GM12878 (cell line): ENCODE measurements around the gene KLF7. TPM values are rescaled to one million over a fixed set of nuclear protein-coding genes. Genes with fewer than 3 reads are reported as not detected.

Experiments used
- ATAC-seq: fragments of 200-7000 bp; cut with Tn5 transposase; 3 replicates; pipeline ENCODE4 v1.9.1; 2020; ENCODE audit warnings: mild to moderate bottlenecking, moderate library complexity
- BruUV-seq: library from RNA; stranded (reverse); fragments of 400-500 nt; replicated peaks from 2 replicates; lab custom pipeline; 2021; lab: Mats Ljungman, UMichigan
- CTCF ChIA-PET: fragments of 300-600 bp; sonication (Branson Sonifier 250); formaldehyde crosslinking; extraction: SDS; loops from one replicate; lab custom pipeline; 2021; ENCODE audit warnings: inconsistent platforms; lab: Yijun Ruan, JAX
- POLR2A ChIA-PET: fragments of 350-600 bp; formaldehyde crosslinking; extraction: SDS; loops from one replicate; lab custom pipeline; 2021; ENCODE audit warnings: inconsistent platforms; lab: Charles Lee
- RAD21 ChIA-PET: fragments of 300-600 bp; sonication (Branson Sonifier 250); formaldehyde crosslinking; loops from one replicate; lab custom pipeline; 2023; ENCODE audit warnings: antibody characterized with exemption; ENCODE audit not compliant: unreplicated experiment; lab: Charles Lee
- SMC1A ChIA-PET: fragments of 300-600 bp; sonication (Branson Sonifier 250); formaldehyde crosslinking; loops from one replicate; lab custom pipeline; 2023; ENCODE audit not compliant: unreplicated experiment, uncharacterized antibody; lab: Charles Lee
- DNase-seq: peaks from one replicate; pipeline ENCODE4 v3.0.0-alpha.2; 2011; ENCODE audit warnings: low read depth, low spot score
- FAIRE-seq: peaks from 3 replicates; lab custom pipeline; 2011; peaks lifted over from hg19 to GRCh38; lab: Jason Lieb, UNC
- H2AFZ ChIP-seq: 2 replicates; pipeline ENCODE4 v1.6.0; 2011; ENCODE audit warnings: low read depth, low read length, control low read depth; ENCODE audit not compliant: control insufficient read depth
- H3K27ac ChIP-seq: 2 replicates; pipeline ENCODE4 v1.5.1; 2011; ENCODE audit warnings: control low read depth; ENCODE audit not compliant: control insufficient read depth, insufficient read depth
- H3K27me3 ChIP-seq, 2 experiments: replicated peaks in 1 of 2; 2 replicates each; pipeline versions ENCODE4 v1.6.0 to v1.6.1; 2011; ENCODE audit warnings: low read length in 1 of 2; ENCODE audit not compliant: control insufficient read depth in 2 of 2, insufficient read depth in 2 of 2
- H3K36me3 ChIP-seq, 2 experiments: 2 replicates each; pipeline ENCODE4 v1.5.1; 2011; ENCODE audit warnings: low read length in 1 of 2; ENCODE audit not compliant: control insufficient read depth in 2 of 2, insufficient read depth in 2 of 2
- H3K4me1 ChIP-seq: 2 replicates; pipeline ENCODE4 v1.6.1; 2011; ENCODE audit warnings: mild to moderate bottlenecking, low read length, moderate library complexity, mixed read lengths; ENCODE audit not compliant: control insufficient read depth, insufficient read depth
- H3K4me2 ChIP-seq: 2 replicates; pipeline ENCODE4 v1.6.0; 2011; ENCODE audit warnings: control low read depth; ENCODE audit not compliant: control insufficient read depth, insufficient read depth
- H3K4me3 ChIP-seq: fragments of 200-600 bp; sonication (generic); 2 replicates; pipeline ENCODE4 v1.5.1; 2016
- H3K79me2 ChIP-seq: 2 replicates; pipeline ENCODE4 v1.6.0; 2011; ENCODE audit warnings: low read length; ENCODE audit not compliant: control insufficient read depth, insufficient read depth
- H3K9ac ChIP-seq: 2 replicates; pipeline ENCODE4 v1.8.0; 2011; ENCODE audit warnings: low read length, control low read depth, mixed read lengths; ENCODE audit not compliant: control insufficient read depth, insufficient read depth
- H3K9me3 ChIP-seq: replicated peaks from 3 replicates; pipeline ENCODE4 v1.5.1; 2011; ENCODE audit warnings: mild to moderate bottlenecking, low read length; ENCODE audit not compliant: control insufficient read depth, insufficient read depth
- H4K20me1 ChIP-seq: 2 replicates; pipeline ENCODE4 v1.6.0; 2011; ENCODE audit not compliant: control insufficient read depth, insufficient read depth
- BCL11A ChIP-seq: IDR thresholded peaks from 2 replicates; pipeline ENCODE4 v1.6.1; 2011; ENCODE audit warnings: low read depth, low read length
- KAT2A ChIP-seq: conservative IDR thresholded peaks from 2 replicates; pipeline ENCODE4 v1.6.1; 2011; ENCODE audit warnings: low read depth, low read length; ENCODE audit not compliant: control insufficient read depth
- NFIC ChIP-seq: IDR thresholded peaks from 2 replicates; pipeline ENCODE4 v1.6.1; 2012; ENCODE audit warnings: low read depth, mild to moderate bottlenecking, inconsistent platforms, low read length, moderate library complexity
- PAX5 ChIP-seq: IDR thresholded peaks from 2 replicates; pipeline ENCODE4 v1.6.1; 2011; ENCODE audit warnings: low read depth, low read length, borderline replicate concordance
- TCF3 ChIP-seq: IDR thresholded peaks from 2 replicates; pipeline ENCODE4 v1.6.1; 2012; ENCODE audit warnings: low read depth, mild to moderate bottlenecking, low read length, borderline replicate concordance; ENCODE audit not compliant: insufficient read depth
- ZNF207 ChIP-seq: fragments of 450-650 bp; IDR thresholded peaks from 2 replicates; pipeline ENCODE4 v1.6.1; 2014; ENCODE audit warnings: antibody characterized with exemption, mild to moderate bottlenecking, borderline replicate concordance
- ZNF217 ChIP-seq: fragments of 450-650 bp; IDR thresholded peaks from 2 replicates; pipeline ENCODE4 v1.6.1; 2017; ENCODE audit warnings: antibody characterized with exemption, mild to moderate bottlenecking
- WGBS: methylation state at CpG from one replicate; pipeline ENCODE4 v1.1.6; 2016; ENCODE audit warnings: low lambda C conversion rate; ENCODE audit not compliant: insufficient replicate concordance, insufficient coverage; ENCODE audit errors: missing lambda C conversion rate; 5-methylcytosine and 5-hydroxymethylcytosine counted together
- in situ Hi-C: fragments of 300-500 bp; cut with MboI; formaldehyde crosslinking; loops from 9 replicates; pipeline ENCODE4 v1.14.3; 2018; ENCODE audit warnings: mixed read lengths
- intact Hi-C: fragments of 100-400 bp; cut with micrococcal nuclease; formaldehyde crosslinking; loops from one replicate; pipeline ENCODE4 v1.14.2; 2022; ENCODE audit not compliant: unreplicated experiment
- polyA plus RNA-seq, 11 experiments: library from polyadenylated mRNA; depleted of rRNA in 4 of 11; unstranded in 6 of 11; stranded (reverse) in 5 of 11; fragments of >200 nt; fragmentation: Nextera tagmentation in 4 of 11; fragmentation: Illumina TruSeq in 1 of 11; extraction: Ambion mirVana in 4 of 11; extraction: Trizol in 1 of 11; gene quantifications; 1 replicate in 1 of 11; 2 replicates in 10 of 11; pipeline versions ENCODE4 v1.2.1 to v1.2.3, GENCODE V29; 2011 to 2016; ENCODE audit warnings: inconsistent platforms in 2 of 11, missing spikeins in 2 of 11, low read depth in 1 of 11
- total RNA-seq, 4 experiments: library from RNA; depleted of rRNA in 3 of 4; stranded (reverse); fragments of >200 nt in 3 of 4; fragmentation: Illumina TruSeq in 1 of 4; extraction: Trizol in 1 of 4; gene quantifications; 2 replicates each; pipeline versions ENCODE4 v1.2.1 to v1.2.3, GENCODE V29; 2013 to 2021
- TF ChIP-seq, protein P1 (sequence below): fragments of 450-650 bp; IDR thresholded peaks from 2 replicates; pipeline ENCODE4 v1.6.1; 2017; ENCODE audit warnings: mild to moderate bottlenecking
- TF ChIP-seq, protein P2 (sequence below), 3 experiments: IDR thresholded peaks in 2 of 3; conservative IDR thresholded peaks in 1 of 3; 2 replicates each; pipeline ENCODE4 v1.5.1; 2011; ENCODE audit warnings: low read depth in 3 of 3, low read length in 3 of 3, mild to moderate bottlenecking in 3 of 3, control low read depth in 2 of 3, moderate library complexity in 2 of 3, inconsistent platforms in 1 of 3, mixed read lengths in 1 of 3; ENCODE audit not compliant: control insufficient read depth in 2 of 3, insufficient read depth in 1 of 3; ENCODE audit errors: extremely low read depth in 1 of 3
- TF ChIP-seq, protein P3 (sequence below): IDR thresholded peaks from 2 replicates; pipeline ENCODE4 v1.6.1; 2011; ENCODE audit warnings: low read depth, mild to moderate bottlenecking, low read length, moderate library complexity, borderline replicate concordance; ENCODE audit errors: extremely low read depth
- TF ChIP-seq, protein P4 (sequence below): IDR thresholded peaks from 2 replicates; pipeline ENCODE4 v1.6.1; 2012; ENCODE audit warnings: low read depth, low read length, improper control_type of control experiment
- TF ChIP-seq, protein P5 (sequence below): fragments of 450-650 bp; IDR thresholded peaks from 2 replicates; pipeline ENCODE4 v1.6.1; 2017; ENCODE audit warnings: mild to moderate bottlenecking, moderate library complexity

Gene KLF7
- total and polyA plus RNA-seq, 10 of the 15 experiments (the other 5 are each of a cell fraction or from before 2014, with no cell fraction given), result 2.4 to 24.8 (median 8.5) TPM

DNA sequence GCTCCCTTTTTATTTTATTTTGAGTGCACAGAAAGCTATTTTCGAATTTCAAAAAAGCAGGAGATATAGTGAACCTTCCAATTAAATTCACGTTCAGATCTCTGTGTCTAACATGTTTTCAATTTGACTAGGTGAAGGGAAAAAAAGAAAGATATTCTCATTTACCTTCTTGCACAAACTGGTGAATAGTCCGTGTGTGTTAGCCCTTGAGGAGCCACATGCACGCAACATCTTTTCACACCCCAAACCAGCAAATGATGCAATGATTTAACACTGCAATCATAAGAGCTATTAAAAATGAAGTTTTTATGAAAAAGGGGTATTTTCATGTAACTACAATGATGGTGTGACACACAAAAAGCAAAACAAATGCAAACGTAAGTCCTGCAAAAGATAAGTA lies 116.6 kb downstream of the KLF7 start (continued):
- TF ChIP-seq NFIC, result no peak
- TF ChIP-seq, all 136 proteins: peak for 0

DNA sequence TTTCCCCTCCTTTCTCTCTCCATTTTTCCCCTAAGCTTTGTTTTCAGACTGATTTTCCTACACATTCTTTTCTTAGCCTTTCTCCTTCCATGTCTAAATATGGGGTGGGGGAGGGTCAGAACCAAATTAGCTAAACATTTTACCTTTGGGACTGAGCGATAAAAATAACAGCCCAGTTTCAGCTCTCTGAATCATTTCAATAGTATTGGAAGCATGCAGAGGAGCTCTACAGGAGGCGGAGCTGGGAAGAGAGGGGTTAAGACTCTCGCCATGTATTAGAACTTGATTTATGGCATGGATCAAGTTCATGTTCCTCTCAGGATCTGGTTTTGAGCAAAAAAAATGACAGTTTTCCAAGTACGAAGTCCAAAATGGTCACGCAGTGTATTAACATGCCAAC lies 117.3 kb downstream of the KLF7 start:
- Histone ChIP-seq H3K27ac (no peak overlapping the region), H3K9ac (no peak overlapping the region), H3K9me3 (no peaks in the 10 kb centered on the region), H4K20me1 (no peaks in the 10 kb centered on the region), H2AFZ (no peak overlapping the region), H3K4me2 (no peak overlapping the region), H3K4me1 (no peaks in the 10 kb centered on the region), H3K36me3 (no peaks in the 10 kb centered on the region), H3K27me3 (no peaks in the 10 kb centered on the region), H3K4me3 (no peak overlapping the region), H3K79me2 (no peaks in the 10 kb centered on the region)
- ChIA-PET RAD21 (interaction anchor here (0.7 to 0.8 kb wide), 2 partner anchors 146 to 240 kb away, joined by 3 read pairs; no protein-coding TSS in a partner anchor), POLR2A (no interaction called here), SMC1A (interaction anchor here (0.6 to 1.3 kb wide), 4 partner anchors 12 to 290 kb away, joined by 3 read pairs; no protein-coding TSS in a partner anchor), CTCF (interaction anchor here (0.6 to 1.8 kb wide), 4 partner anchors 24 to 425 kb away, joined by 3 to 5 read pairs (median 4); partner anchors contain the start of gene KLF7)
- DNase-seq (no peak), FAIRE-seq (no peak), ATAC-seq (no peak)
- BruUV-seq, result no TSS peak
- intact Hi-C loops (no loop called here), in situ Hi-C loops (no loop called here)
- WGBS, result 84% methylated on average over 5 of the region's 5 CpGs
- TF ChIP-seq, protein P1, sequence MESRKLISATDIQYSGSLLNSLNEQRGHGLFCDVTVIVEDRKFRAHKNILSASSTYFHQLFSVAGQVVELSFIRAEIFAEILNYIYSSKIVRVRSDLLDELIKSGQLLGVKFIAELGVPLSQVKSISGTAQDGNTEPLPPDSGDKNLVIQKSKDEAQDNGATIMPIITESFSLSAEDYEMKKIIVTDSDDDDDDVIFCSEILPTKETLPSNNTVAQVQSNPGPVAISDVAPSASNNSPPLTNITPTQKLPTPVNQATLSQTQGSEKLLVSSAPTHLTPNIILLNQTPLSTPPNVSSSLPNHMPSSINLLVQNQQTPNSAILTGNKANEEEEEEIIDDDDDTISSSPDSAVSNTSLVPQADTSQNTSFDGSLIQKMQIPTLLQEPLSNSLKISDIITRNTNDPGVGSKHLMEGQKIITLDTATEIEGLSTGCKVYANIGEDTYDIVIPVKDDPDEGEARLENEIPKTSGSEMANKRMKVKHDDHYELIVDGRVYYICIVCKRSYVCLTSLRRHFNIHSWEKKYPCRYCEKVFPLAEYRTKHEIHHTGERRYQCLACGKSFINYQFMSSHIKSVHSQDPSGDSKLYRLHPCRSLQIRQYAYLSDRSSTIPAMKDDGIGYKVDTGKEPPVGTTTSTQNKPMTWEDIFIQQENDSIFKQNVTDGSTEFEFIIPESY, result no peak
- no peak for TF ChIP-seq PAX5
- no peak for TF ChIP-seq TCF3
- no peak for TF ChIP-seq ZNF217
- TF ChIP-seq BCL11A, result no peak
- TF ChIP-seq ZNF207, result no peak
- no peak for TF ChIP-seq KAT2A
- TF ChIP-seq, protein P2, sequence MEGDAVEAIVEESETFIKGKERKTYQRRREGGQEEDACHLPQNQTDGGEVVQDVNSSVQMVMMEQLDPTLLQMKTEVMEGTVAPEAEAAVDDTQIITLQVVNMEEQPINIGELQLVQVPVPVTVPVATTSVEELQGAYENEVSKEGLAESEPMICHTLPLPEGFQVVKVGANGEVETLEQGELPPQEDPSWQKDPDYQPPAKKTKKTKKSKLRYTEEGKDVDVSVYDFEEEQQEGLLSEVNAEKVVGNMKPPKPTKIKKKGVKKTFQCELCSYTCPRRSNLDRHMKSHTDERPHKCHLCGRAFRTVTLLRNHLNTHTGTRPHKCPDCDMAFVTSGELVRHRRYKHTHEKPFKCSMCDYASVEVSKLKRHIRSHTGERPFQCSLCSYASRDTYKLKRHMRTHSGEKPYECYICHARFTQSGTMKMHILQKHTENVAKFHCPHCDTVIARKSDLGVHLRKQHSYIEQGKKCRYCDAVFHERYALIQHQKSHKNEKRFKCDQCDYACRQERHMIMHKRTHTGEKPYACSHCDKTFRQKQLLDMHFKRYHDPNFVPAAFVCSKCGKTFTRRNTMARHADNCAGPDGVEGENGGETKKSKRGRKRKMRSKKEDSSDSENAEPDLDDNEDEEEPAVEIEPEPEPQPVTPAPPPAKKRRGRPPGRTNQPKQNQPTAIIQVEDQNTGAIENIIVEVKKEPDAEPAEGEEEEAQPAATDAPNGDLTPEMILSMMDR (IDR thresholded peaks at IDR 0.05 in 2 of 3, conservative IDR thresholded peaks at IDR 0.05 in 1 of 3; ENCODE audit: control insufficient read depth in 2 of 3, extremely low read depth in 1 of 3, insufficient read depth in 1 of 3, low read depth in 3 of 3, low read length in 3 of 3), result no peak
- TF ChIP-seq, protein P3, sequence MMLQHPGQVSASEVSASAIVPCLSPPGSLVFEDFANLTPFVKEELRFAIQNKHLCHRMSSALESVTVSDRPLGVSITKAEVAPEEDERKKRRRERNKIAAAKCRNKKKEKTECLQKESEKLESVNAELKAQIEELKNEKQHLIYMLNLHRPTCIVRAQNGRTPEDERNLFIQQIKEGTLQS, result no peak
- TF ChIP-seq, protein P4, sequence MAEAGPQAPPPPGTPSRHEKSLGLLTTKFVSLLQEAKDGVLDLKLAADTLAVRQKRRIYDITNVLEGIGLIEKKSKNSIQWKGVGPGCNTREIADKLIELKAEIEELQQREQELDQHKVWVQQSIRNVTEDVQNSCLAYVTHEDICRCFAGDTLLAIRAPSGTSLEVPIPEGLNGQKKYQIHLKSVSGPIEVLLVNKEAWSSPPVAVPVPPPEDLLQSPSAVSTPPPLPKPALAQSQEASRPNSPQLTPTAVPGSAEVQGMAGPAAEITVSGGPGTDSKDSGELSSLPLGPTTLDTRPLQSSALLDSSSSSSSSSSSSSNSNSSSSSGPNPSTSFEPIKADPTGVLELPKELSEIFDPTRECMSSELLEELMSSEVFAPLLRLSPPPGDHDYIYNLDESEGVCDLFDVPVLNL, result no peak
- TF ChIP-seq, protein P5, sequence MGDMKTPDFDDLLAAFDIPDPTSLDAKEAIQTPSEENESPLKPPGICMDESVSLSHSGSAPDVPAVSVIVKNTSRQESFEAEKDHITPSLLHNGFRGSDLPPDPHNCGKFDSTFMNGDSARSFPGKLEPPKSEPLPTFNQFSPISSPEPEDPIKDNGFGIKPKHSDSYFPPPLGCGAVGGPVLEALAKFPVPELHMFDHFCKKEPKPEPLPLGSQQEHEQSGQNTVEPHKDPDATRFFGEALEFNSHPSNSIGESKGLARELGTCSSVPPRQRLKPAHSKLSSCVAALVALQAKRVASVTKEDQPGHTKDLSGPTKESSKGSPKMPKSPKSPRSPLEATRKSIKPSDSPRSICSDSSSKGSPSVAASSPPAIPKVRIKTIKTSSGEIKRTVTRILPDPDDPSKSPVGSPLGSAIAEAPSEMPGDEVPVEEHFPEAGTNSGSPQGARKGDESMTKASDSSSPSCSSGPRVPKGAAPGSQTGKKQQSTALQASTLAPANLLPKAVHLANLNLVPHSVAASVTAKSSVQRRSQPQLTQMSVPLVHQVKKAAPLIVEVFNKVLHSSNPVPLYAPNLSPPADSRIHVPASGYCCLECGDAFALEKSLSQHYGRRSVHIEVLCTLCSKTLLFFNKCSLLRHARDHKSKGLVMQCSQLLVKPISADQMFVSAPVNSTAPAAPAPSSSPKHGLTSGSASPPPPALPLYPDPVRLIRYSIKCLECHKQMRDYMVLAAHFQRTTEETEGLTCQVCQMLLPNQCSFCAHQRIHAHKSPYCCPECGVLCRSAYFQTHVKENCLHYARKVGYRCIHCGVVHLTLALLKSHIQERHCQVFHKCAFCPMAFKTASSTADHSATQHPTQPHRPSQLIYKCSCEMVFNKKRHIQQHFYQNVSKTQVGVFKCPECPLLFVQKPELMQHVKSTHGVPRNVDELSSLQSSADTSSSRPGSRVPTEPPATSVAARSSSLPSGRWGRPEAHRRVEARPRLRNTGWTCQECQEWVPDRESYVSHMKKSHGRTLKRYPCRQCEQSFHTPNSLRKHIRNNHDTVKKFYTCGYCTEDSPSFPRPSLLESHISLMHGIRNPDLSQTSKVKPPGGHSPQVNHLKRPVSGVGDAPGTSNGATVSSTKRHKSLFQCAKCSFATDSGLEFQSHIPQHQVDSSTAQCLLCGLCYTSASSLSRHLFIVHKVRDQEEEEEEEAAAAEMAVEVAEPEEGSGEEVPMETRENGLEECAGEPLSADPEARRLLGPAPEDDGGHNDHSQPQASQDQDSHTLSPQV, result no peak
